ENCODE data around the gene INTS3. TPM values are rescaled to one million over a fixed set of nuclear protein-coding genes. Genes with fewer than 3 reads are reported as not detected.

The INTS3 gene
- total and polyA plus RNA-seq, 12 donors, result 25.4 to 46.1 (median 31.1) TPM

DNA sequence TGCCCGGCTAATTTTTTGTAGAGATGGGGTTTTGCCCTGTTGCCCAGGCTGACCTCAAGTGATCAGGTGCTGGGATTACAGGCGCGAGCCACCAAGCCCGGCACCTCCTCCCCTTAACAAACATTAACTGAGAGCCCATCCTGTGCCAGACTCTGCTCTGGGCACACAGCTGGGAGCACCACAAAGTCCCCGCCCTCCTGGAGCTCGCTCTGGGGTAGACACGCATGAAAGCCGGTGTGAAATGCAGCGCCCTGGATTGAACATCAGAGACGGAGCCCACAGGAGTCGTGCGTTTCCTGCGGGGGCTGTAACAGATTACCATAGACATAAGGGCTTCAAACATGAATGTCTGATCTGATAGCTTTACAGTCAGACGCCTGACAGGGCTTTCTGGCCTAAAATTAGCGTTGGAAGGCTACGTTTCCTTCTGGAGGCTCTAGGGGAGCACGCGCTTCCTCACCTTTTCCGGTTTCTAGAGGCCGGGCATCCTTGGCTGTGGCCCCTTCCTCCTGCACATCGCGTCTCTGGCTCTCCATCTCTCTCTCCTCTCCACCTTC lies 61.7 kb downstream of the INTS3 start:
- Histone ChIP-seq H3K27me3 (no peaks in the 10 kb centered on the region), H3K36me3 (no peaks in the 10 kb centered on the region), H3K4me3 (peak overlapping the region in 9 of 10 donors; percentile 13 to 50 (median 39)), H3K4me1 (peaks cover 0 to 35% (median 24%) of the 10 kb centered on the region in 9 donors), H3K9me3 (no peaks in the 10 kb centered on the region), H3K27ac (peak overlapping the region; percentile 51 to 96 (median 90))
- DNase-seq (no peak), ATAC-seq (peak in 6 of 8 donors; percentile 2 to 37 (median 16))
- intact Hi-C loops (cut with DNase I), result loop anchor here in 4 of 10 donors (5.0 to 10.0 kb wide), 3 partner anchors 155 to 198 kb away; partner anchors contain the start of genes DENND4B (in 2 of the 4), CRTC2 (in 1 of the 4) and RAB13 (in 1 of the 4)
- WGBS, 2 donors, result 32 to 38% methylated on average over 22 of the region's 22 CpGs
- TF ChIP-seq, protein P1, sequence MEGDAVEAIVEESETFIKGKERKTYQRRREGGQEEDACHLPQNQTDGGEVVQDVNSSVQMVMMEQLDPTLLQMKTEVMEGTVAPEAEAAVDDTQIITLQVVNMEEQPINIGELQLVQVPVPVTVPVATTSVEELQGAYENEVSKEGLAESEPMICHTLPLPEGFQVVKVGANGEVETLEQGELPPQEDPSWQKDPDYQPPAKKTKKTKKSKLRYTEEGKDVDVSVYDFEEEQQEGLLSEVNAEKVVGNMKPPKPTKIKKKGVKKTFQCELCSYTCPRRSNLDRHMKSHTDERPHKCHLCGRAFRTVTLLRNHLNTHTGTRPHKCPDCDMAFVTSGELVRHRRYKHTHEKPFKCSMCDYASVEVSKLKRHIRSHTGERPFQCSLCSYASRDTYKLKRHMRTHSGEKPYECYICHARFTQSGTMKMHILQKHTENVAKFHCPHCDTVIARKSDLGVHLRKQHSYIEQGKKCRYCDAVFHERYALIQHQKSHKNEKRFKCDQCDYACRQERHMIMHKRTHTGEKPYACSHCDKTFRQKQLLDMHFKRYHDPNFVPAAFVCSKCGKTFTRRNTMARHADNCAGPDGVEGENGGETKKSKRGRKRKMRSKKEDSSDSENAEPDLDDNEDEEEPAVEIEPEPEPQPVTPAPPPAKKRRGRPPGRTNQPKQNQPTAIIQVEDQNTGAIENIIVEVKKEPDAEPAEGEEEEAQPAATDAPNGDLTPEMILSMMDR (IDR thresholded peaks at IDR 0.05), result no peak

DNA sequence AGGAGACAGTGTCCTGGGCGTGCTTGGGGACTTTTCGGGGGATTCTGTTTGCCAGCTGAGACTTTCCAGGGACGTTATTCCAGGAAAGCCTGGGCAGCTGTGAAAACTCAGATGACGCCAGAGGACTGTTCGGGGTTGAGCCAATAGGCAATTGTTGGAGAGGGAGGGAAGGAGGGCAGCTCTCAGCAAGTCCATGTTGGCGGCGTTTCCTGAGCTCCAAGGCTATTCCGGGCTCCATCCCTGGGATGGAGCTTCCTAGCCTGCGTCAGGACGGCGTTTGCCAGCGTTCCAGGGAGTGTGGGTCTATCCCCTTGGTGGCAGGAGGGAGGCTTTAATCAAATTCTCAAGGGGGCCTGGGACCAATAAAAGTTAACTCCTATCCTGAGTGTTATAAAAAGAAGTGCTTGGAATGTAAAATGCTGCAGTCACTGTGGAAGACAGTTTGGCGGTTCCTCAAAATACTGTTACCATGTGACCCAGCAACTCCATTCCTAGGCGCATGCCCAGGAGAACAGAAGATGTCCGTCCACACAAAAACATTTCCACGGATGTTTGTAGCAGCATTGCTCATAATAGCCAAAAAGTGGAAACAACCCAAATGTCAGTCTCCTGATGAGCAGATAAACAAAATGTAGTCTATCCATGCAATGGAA lies 62.6 kb downstream of the INTS3 start:
- Histone ChIP-seq H3K27ac (peak overlapping the region; percentile 51 to 96 (median 90)), H3K36me3 (no peaks in the 10 kb centered on the region), H3K4me1 (peaks cover 0 to 35% (median 24%) of the 10 kb centered on the region in 9 donors), H3K9me3 (no peaks in the 10 kb centered on the region), H3K27me3 (no peaks in the 10 kb centered on the region), H3K4me3 (peak overlapping the region in 9 of 10 donors; percentile 13 to 50 (median 39))
- DNase-seq (peak; percentile 77 to 93), ATAC-seq (peak; percentile 86 to 95 (median 94))
- TF ChIP-seq, protein P1 (IDR thresholded peaks at IDR 0.05), result no peak
- WGBS, 2 donors, result 3 to 6% methylated on average over 16 of the region's 16 CpGs
- intact Hi-C loops (cut with DNase I), result loop anchor here in 4 of 10 donors (5.0 to 10.0 kb wide), 3 partner anchors 154 to 197 kb away; partner anchors contain the start of genes DENND4B (in 2 of the 4), CRTC2 (in 1 of the 4) and RAB13 (in 1 of the 4)

GRCh38 chr1:153790966-153791647 lies 63.3 kb downstream of the INTS3 start:
- peak overlapping the region; percentile 51 to 96 (median 90) for H3K27ac ChIP-seq
- DNase-seq, result no peak
- H3K9me3 ChIP-seq, result no peaks in the 10 kb centered on the region
- no peaks in the 10 kb centered on the region for H3K36me3 ChIP-seq
- peak overlapping the region in 8 of 10 donors; percentile 13 to 50 (median 40) for H3K4me3 ChIP-seq
- WGBS, 2 donors, result 66 to 70% methylated on average over 9 of the region's 9 CpGs
- H3K27me3 ChIP-seq, result no peaks in the 10 kb centered on the region
- ATAC-seq, result peak; percentile 13 to 32 (median 20)
- H3K4me1 ChIP-seq, result peaks cover 0 to 35% (median 24%) of the 10 kb centered on the region in 9 donors
- intact Hi-C loops (cut with DNase I), result loop anchor here in 4 of 10 donors (5.0 to 10.0 kb wide), 3 partner anchors 154 to 196 kb away; partner anchors contain the start of genes DENND4B (in 2 of the 4), CRTC2 (in 1 of the 4) and RAB13 (in 1 of the 4)
- TF ChIP-seq, protein P1 (IDR thresholded peaks at IDR 0.05), result no peak

All from heart right ventricle (tissue), 16 donors.